Stimulated activated CD4-positive, alpha-beta T cell treated with anti-CD3 and anti-CD28 coated beads, TNF-alpha, amount 100 ng/mL, for 48 hours (primary cell): ENCODE measurements around the gene LGALS9C.
"Not testable (repeated sequence)": the region's sequence is repeated elsewhere in the genome, so short reads cannot be mapped to it uniquely, and the experiment has no call there.

Experiments used
- DNase-seq, 3 donors: peaks; one replicate each; pipeline ENCODE4 v3.0.0-alpha.2; 2020; ENCODE audit warnings: low read depth in 3 of 3

Gene LGALS9C

GRCh38 chr17:18478362-18478761, 1.8 kb downstream of the LGALS9C start:
- DNase-seq: not testable (repeated sequence)

DNA sequence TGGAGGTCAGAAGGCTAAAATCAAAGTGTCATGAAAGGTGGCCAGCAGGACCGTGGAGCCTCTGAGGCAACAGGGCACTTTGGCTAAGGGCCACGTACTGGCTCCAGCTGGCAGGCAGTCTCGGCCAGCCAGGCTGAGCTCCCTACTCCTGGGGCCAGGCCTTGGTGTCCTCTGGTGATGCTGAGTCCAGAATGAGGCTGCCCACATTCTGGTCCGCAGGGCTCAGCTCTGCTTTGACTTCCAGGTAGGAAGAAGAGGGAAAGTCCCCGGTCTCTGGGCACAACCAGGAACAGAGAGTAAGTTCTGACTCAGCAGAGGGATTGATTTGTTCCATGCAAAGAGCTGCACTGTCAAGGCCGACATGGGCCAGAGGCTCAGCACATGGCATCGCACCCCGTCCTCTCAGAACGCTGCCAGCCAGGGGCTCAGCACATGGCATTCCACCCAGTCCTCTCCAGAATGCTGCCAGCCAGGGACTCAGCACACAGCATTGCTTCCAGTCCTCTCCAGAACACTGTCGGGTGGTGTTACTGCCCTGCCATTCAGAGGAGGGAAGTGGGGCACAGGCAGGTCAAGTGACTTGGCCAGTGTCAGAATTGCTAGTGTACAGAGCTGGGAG, 2.5 kb downstream of the LGALS9C start:
- not testable (repeated sequence) for DNase-seq

DNA sequence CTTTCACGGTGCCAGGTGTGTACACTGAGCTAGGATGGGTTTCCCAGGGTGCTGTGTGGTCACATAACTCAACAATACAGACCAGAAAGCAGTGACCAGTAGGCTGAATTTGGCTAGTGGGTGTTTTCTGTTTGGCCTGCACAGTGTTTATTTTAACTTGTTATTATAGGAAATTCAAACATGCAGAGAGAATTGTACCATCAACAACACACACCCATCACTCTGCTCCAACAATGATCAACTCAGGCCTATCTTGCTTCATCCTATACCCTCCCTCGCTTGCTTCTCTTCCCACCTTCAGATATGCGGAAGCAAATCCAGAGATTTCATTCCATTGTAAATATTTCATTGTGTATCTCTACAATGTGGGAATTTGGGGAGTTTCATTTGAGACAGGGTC, 5.2 kb downstream of the LGALS9C start:
- not testable (repeated sequence) for DNase-seq

- DNase-seq: not testable (repeated sequence)
These were observed 9.4 kb downstream of the LGALS9C start for GRCh38 chr17:18485936-18486464.

- not testable (repeated sequence) for DNase-seq
These were observed 11.0 kb downstream of the LGALS9C start for GRCh38 chr17:18487633-18488032.

GRCh38 chr17:18488622-18489021, 12.0 kb downstream of the LGALS9C start:
- not testable (repeated sequence) for DNase-seq

DNA sequence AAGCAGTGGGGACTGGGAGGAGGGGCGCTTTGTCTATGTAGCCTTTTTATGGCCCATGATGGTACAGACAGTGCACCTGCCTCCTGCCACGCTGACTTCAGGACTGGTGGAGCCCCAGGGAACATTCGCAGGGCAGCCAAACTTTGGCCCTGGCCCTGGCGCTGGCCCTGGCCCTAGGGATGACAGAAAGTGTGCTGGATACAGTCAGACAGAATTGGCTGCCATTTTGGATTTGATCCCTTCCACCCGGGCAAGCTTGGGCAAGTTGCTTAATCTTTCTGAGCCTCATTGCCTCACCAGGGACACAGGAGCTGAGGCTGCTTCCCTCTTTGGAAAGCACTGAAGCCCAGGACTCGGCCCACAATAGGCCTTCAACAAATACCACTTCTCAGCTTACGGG, 13.4 kb downstream of the LGALS9C start:
- not testable (repeated sequence) for DNase-seq

DNA sequence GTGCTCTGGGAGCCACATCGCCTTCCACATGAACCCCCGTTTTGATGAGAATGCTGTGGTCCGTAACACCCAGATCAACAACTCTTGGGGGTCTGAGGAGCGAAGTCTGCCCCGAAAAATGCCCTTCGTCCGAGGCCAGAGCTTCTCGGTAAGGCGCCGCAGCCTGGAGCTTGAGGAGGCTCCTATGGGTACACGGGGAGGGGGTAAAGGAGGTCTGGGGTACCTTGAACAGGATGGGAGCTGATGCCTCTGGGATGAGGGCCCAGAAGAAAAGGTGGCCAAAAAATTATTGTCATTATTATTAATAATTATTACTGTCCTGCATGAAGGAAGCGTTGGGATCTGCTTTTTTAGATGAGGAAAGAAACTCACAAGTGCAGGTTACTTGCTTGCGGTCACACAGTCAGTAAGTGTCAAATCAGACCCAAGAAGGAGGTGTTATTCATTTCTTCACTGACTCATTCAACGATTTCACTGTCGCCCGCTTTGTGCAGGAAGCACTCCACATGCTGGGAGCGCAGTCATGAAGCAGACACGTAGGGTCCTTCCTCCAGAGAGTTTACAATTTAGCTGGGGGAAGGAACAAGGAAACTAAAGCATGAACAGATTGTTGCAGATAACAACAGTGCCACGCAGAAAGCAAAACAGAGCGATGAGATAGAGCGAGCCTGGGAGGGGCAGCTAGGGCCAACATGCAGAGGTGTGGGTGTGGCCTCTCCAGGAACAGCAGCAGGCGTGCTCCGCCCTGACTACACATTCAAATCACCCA, 16.3 kb downstream of the LGALS9C start:
- peak in 1 of 3 donors; percentile 38 for DNase-seq

- DNase-seq: not testable (repeated sequence)
These were observed 17.7 kb downstream of the LGALS9C start for GRCh38 chr17:18494250-18494768.

DNA sequence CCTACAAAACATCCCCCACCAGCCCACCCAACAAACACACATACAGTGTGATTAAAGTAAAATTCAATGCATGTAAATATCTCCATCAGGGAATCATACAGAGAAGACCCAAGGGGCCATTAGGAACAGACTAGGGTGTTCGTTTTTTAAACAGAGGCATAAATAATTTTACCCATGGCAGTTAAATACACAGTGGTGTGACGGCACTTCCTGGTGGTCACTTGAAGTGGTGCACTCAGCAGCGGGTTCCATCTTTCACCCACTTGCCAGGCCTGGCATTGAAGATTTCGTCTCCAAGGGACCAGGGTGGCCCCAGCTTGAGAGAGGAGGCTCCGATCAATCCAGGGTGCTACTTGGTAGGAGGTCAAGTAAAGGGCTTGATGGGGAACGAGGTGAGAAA, 20.5 kb downstream of the LGALS9C start:
- not testable (repeated sequence) for DNase-seq

DNA sequence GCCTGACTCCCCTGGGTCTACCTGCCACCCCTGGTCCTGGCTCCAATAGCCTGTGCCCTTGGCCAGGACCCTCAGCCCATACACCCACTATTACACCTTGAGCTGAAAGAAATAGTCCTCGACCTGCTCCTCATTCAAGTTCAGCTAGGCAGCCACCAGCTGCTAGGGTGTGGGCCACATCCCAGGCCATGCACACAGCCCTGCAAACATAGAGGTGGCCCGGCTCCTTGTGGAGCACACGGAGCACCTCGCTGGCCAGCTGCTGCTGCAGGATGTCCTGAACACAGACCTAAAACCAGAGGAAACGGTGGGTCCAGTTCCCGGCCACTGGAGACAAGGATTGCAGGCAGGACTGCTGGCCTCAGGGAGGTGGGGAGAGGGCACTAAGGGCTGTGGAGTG, 22.5 kb downstream of the LGALS9C start:
- not testable (repeated sequence) for DNase-seq

DNA sequence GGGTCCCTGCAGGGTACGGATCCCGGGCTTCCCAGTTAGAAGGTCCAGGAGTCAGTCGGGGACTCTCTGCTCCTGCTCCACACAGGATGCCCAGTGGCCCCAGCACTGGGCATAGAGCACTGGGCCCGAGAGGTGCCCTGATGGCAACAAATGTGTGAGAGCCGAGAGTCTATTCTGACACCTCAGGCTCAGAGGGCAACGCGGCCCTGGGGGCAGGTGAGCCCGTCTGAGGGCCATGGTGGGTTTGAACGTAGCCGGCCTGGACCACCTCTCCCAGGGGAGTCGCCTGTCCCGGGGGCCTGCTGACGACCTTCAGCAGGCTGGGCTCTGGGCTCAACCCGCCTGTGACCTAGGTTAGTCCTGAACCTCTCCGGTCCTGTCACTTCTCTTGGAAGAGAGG, 23.2 kb downstream of the LGALS9C start:
- DNase-seq: not testable (repeated sequence)

DNA sequence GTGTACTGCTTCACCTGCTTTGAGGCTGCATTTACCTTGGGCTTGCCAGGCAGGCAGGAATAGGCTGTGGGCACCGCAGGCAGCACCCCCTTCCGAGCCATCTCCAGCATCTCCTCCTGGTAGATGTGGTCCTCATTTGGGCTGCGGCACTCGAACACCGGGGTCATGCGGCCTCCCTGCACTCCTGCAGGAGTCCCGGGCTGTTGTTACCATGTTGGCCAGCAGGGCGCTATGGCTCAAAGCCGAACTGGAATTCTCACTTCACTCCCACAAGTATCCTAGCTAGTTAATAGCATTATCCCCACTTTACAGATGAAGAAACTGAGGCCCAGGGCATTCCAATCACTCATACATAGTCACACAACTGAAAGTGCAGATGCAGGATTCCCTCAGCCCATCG, 23.7 kb downstream of the LGALS9C start:
- DNase-seq: not testable (repeated sequence)

GRCh38 chr17:18500816-18501215, 24.2 kb downstream of the LGALS9C start:
- DNase-seq: not testable (repeated sequence)

GRCh38 chr17:18503221-18503620, 26.6 kb downstream of the LGALS9C start:
- not testable (repeated sequence) for DNase-seq

GRCh38 chr17:18507729-18508128, 31.1 kb downstream of the LGALS9C start:
- not testable (repeated sequence) for DNase-seq

GRCh38 chr17:18508667-18509066, 32.1 kb downstream of the LGALS9C start:
- not testable (repeated sequence) for DNase-seq

- DNase-seq: not testable (repeated sequence)
These were observed 44.5 kb downstream of the LGALS9C start for GRCh38 chr17:18521100-18521499.

- DNase-seq: not testable (repeated sequence)
These were observed 48.4 kb downstream of the LGALS9C start for GRCh38 chr17:18525015-18525414.

- not testable (repeated sequence) for DNase-seq
These were observed 49.7 kb downstream of the LGALS9C start for GRCh38 chr17:18526168-18526800.

GRCh38 chr17:18527354-18527753, 50.8 kb downstream of the LGALS9C start:
- not testable (repeated sequence) for DNase-seq

DNA sequence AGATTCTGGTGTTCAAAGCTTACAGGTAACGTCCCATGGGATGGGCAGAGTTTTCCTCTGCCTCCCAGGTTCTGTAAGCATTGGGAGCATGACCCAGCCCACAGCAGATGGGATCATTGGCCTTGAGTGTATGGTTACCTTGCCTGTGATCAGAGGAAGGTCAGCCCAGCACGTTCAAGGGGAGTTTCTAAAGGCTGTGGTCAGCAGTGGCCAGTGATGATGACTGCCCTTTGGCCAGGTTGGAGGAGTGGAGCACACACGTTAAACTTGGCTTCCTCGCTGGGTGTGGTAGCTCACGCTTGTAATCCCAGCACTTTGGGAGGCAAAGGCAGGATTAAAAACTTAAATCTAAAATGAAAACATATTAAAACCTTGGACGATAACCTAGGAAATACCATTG, 51.8 kb downstream of the LGALS9C start:
- not testable (repeated sequence) for DNase-seq
